HepG2 (cell line): ENCODE measurements around the gene NES. TPM values are rescaled to one million over a fixed set of nuclear protein-coding genes. Genes with fewer than 3 reads are reported as not detected.

Experiments used
- ERF ChIP-seq: IDR thresholded peaks from 2 replicates; pipeline ENCODE4 v1.6.1; 2018; ENCODE audit warnings: missing biosample characterization, missing genetic modification reagents
- EZH2 ChIP-seq: conservative IDR thresholded peaks from 2 replicates; pipeline ENCODE4 v1.6.1; 2012; ENCODE audit warnings: mild to moderate bottlenecking, low read depth, low read length, moderate library complexity
- HNRNPL ChIP-seq: fragments of 200-400 bp; formaldehyde crosslinking; IDR thresholded peaks from 2 replicates; pipeline ENCODE4 v1.6.1; 2017; ENCODE audit warnings: mild to moderate bottlenecking, low read depth, low read length
- NR2F6 ChIP-seq, 2 experiments: IDR thresholded peaks; 2 replicates each; pipeline ENCODE4 v1.6.1; 2016; ENCODE audit warnings: antibody characterized with exemption in 1 of 2, mild to moderate bottlenecking in 1 of 2
- NRL ChIP-seq: sonication (generic); formaldehyde crosslinking; IDR thresholded peaks from 2 replicates; pipeline ENCODE4 v1.5.0; 2020; ENCODE audit warnings: missing genetic modification reagents, mild to moderate bottlenecking, moderate library complexity, borderline replicate concordance
- PCBP1 ChIP-seq: fragments of 200-400 bp; formaldehyde crosslinking; IDR thresholded peaks from 2 replicates; pipeline ENCODE4 v1.6.1; 2017; ENCODE audit warnings: mild to moderate bottlenecking, low read depth, low read length, borderline replicate concordance
- PHF21A ChIP-seq: sonication (generic); formaldehyde crosslinking; IDR thresholded peaks from 2 replicates; pipeline ENCODE4 v1.5.0; 2020; ENCODE audit warnings: mild to moderate bottlenecking, missing genetic modification reagents
- RBM39 ChIP-seq: fragments of 200-400 bp; formaldehyde crosslinking; IDR thresholded peaks from one replicate; pipeline ENCODE4 v1.6.1; 2018; ENCODE audit warnings: antibody characterized with exemption, mild to moderate bottlenecking, low read depth, low read length; ENCODE audit not compliant: poor library complexity, severe bottlenecking
- ZNF317 ChIP-seq: sonication (generic); formaldehyde crosslinking; IDR thresholded peaks from 2 replicates; pipeline ENCODE4 v1.5.0; 2020; ENCODE audit warnings: mild to moderate bottlenecking, missing genetic modification reagents
- ZNF687 ChIP-seq: sonication (generic); formaldehyde crosslinking; IDR thresholded peaks from 2 replicates; pipeline ENCODE4 v1.5.1; 2020; ENCODE audit warnings: mild to moderate bottlenecking, missing genetic modification reagents, moderate library complexity
- ZNF691 ChIP-seq: sonication (generic); formaldehyde crosslinking; IDR thresholded peaks from 2 replicates; pipeline ENCODE4 v1.4.0; 2020; ENCODE audit warnings: missing genetic modification reagents, low read depth, mild to moderate bottlenecking, borderline replicate concordance
- polyA plus RNA-seq, 8 experiments: library from polyadenylated mRNA; depleted of rRNA in 3 of 8; stranded (reverse) in 7 of 8; unstranded in 1 of 8; fragments of >200 nt; fragmentation: Illumina TruSeq in 4 of 8; extraction: Trizol in 4 of 8; gene quantifications; 2 replicates each; pipeline versions ENCODE4 v1.2.1 to v1.2.3, GENCODE V29; 2011 to 2016; ENCODE audit warnings: low read depth in 4 of 8, missing spikeins in 1 of 8, mixed read lengths in 1 of 8; ENCODE audit not compliant: insufficient read depth in 1 of 8
- total RNA-seq, 5 experiments: library from RNA; depleted of rRNA; stranded (reverse); fragments of >200 nt; fragmentation: Illumina TruSeq; extraction: Trizol; gene quantifications; 2 replicates each; pipeline ENCODE4 v1.2.3, GENCODE V29; 2016; ENCODE audit warnings: low read depth in 1 of 5

NES gene
- total and polyA plus RNA-seq, 2 of the 13 experiments (the other 11 are each of a cell fraction or from before 2014, with no cell fraction given), result 1.7 to 16.6 TPM

GRCh38 chr1:156625436-156626078, 51.6 kb downstream of the NES start (continued):
- TF ChIP-seq ZNF687 (CRISPR knock-in tag) (peak; percentile 3; the same call in 1 of the 2 replicates), HNRNPL (peak; percentile 60; the same call in 1 of the 2 replicates), RBM39 (peak; percentile 19), PCBP1 (no peak), ERF (no peak), NR2F6 (IDR thresholded peaks at IDR 0.05) (no peak), NR2F6 (CRISPR knock-in tag; IDR thresholded peaks at IDR 0.05) (no peak), PHF21A (CRISPR knock-in tag) (0 out of 2 replicates have a peak, but pooled peaks have one; percentile 34), NRL (0 out of 2 replicates have a peak, but pooled peaks have one; percentile 2), ZNF691 (CRISPR knock-in tag) (0 out of 2 replicates have a peak, but pooled peaks have one; percentile 15), EZH2 (peak; percentile 87; the same call in 1 of the 2 replicates), ZNF317 (CRISPR knock-in tag) (no peak)
